ENCODE measurements around the gene COBLL1.

The COBLL1 gene

GRCh38 chr2:164662066-164662465, 179.6 kb downstream of the COBLL1 start:
- TF ChIP-seq, protein P1, sequence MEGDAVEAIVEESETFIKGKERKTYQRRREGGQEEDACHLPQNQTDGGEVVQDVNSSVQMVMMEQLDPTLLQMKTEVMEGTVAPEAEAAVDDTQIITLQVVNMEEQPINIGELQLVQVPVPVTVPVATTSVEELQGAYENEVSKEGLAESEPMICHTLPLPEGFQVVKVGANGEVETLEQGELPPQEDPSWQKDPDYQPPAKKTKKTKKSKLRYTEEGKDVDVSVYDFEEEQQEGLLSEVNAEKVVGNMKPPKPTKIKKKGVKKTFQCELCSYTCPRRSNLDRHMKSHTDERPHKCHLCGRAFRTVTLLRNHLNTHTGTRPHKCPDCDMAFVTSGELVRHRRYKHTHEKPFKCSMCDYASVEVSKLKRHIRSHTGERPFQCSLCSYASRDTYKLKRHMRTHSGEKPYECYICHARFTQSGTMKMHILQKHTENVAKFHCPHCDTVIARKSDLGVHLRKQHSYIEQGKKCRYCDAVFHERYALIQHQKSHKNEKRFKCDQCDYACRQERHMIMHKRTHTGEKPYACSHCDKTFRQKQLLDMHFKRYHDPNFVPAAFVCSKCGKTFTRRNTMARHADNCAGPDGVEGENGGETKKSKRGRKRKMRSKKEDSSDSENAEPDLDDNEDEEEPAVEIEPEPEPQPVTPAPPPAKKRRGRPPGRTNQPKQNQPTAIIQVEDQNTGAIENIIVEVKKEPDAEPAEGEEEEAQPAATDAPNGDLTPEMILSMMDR (IDR thresholded peaks at IDR 0.05; ENCODE audit: insufficient read depth, low read depth, low read length, missing control alignments), result no peak
- H3K4me3 ChIP-seq (ENCODE audit: low read depth, low read length), result no peak overlapping the region
- no peak for DNase-seq (ENCODE audit: low read depth)

DNA sequence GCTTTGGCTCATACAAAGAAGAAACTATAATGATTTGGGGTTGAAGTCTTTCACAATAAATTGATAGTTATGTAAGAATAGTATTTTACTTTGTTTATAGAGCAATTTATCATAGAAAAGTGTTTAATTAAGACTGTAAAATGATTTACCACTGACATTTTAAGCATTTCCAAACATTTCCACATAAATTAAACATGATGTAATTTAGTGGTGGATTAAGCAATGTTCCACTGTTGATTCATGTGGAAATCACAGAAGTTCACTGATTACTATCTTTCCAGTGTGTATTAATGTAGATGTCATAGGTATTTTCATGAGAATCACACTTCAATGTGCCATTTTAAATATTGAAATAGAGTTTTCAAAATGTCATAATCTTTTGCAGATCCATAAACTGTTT, 180.3 kb downstream of the COBLL1 start:
- TF ChIP-seq, protein P1 (IDR thresholded peaks at IDR 0.05; ENCODE audit: insufficient read depth, low read depth, low read length, missing control alignments), result no peak
- DNase-seq (ENCODE audit: low read depth), result no peak
- no peak overlapping the region for H3K4me3 ChIP-seq (ENCODE audit: low read depth, low read length)

DNA sequence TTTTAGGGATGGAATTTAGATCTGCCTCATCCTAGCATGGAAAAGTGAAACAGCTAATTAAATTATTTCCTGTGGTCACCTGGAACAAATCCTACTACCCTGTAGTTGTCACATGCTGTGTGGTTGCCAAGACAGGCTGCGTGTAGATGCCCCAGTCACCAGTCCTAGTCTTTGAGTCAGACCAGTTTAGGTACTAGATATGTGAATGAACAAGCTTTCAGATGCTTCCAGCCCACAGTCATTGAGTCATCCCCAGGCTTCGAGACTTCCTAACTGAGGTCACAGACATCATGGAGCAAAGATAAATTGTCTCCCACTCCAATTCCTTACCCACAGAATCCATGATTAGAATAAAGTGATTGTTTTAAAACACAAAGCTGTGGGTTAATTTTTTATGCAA, 184.5 kb downstream of the COBLL1 start:
- TF ChIP-seq, protein P1 (IDR thresholded peaks at IDR 0.05; ENCODE audit: insufficient read depth, low read depth, low read length, missing control alignments), result no peak
- H3K4me3 ChIP-seq (ENCODE audit: low read depth, low read length), result no peak overlapping the region
- no peak for DNase-seq (ENCODE audit: low read depth)

- H3K4me3 ChIP-seq (ENCODE audit: low read depth, low read length), result no peak overlapping the region
- TF ChIP-seq, protein P1 (IDR thresholded peaks at IDR 0.05; ENCODE audit: insufficient read depth, low read depth, low read length, missing control alignments), result no peak
- DNase-seq (ENCODE audit: low read depth), result no peak
Observed at GRCh38 chr2:164655750-164656149, 185.9 kb downstream of the COBLL1 start.

GRCh38 chr2:164655336-164655735, 186.3 kb downstream of the COBLL1 start:
- no peak for DNase-seq (ENCODE audit: low read depth)
- TF ChIP-seq, protein P1 (IDR thresholded peaks at IDR 0.05; ENCODE audit: insufficient read depth, low read depth, low read length, missing control alignments), result no peak

GRCh38 chr2:164651361-164651760, 190.3 kb downstream of the COBLL1 start:
- TF ChIP-seq, protein P1 (IDR thresholded peaks at IDR 0.05; ENCODE audit: insufficient read depth, low read depth, low read length, missing control alignments), result no peak
- DNase-seq (ENCODE audit: low read depth), result no peak
- no peak overlapping the region for H3K4me3 ChIP-seq (ENCODE audit: low read depth, low read length)

More at GRCh38 chr2:164655336-164655735, 186.3 kb downstream of the COBLL1 start:
- H3K4me3 ChIP-seq (ENCODE audit: low read depth, low read length), result no peak overlapping the region

DNA sequence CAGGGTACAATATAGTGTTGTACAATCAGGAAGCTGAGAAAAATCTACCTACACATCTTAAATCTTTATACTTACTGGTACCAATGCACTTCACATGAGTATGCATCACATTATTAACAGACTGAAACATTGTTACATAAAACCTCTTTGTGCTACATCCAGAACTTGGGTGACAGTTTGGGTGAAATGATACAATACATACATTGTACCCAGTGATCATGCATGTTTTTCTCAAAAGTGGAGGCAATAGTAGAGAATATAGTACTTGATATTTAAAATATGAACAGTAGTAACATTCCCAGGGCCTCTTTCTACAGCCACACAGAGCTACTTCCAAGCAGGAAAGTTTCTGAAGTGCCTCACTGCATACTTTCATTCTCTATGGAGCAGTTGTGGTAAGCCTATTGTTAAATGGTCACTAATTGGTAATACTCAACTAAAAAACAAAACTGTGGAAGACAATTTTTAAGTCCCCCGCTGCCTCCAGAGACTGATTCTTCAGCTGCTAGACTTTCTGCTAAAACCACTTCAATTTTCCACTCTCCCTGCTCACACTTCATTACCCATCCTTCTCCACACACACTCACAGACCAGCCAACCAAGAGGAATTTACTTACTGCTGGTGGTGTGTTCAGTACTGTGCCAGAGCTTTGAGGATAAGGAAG, 197.5 kb downstream of the COBLL1 start:
- no peak overlapping the region for H3K4me3 ChIP-seq (ENCODE audit: low read depth, low read length)
- DNase-seq (ENCODE audit: low read depth), result no peak
- TF ChIP-seq, protein P1 (IDR thresholded peaks at IDR 0.05; ENCODE audit: insufficient read depth, low read depth, low read length, missing control alignments), result no peak

Measured in GM12865 (cell line).